Peyer's patch (tissue), 4 donors: ENCODE results near the gene IKZF3.

ENCODE experiments used
- CTCF ChIP-seq, 6 experiments: fragments of 450-650 bp in 4 of 6; fragments of 200-600 bp in 2 of 6; sonication (generic) in 1 of 6; IDR thresholded peaks; one replicate each; pipeline ENCODE4 v1.5.1; 2017 to 2019; ENCODE audit warnings: antibody characterized with exemption in 6 of 6, mild to moderate bottlenecking in 3 of 6, moderate library complexity in 1 of 6
- POLR2A ChIP-seq, 2 donors: fragments of 450-650 bp; IDR thresholded peaks; one replicate each; pipeline ENCODE4 v1.5.1; 2017; ENCODE audit warnings: antibody characterized with exemption in 2 of 2, mild to moderate bottlenecking in 2 of 2, moderate library complexity in 2 of 2

GRCh38 chr17:39813631-39814030, 50.5 kb downstream of the IKZF3 start:
- no peak for TF ChIP-seq CTCF (IDR thresholded peaks at IDR 0.05)
- TF ChIP-seq POLR2A (IDR thresholded peaks at IDR 0.05), result no peak
